IMR-90 (cell line): Measurements from ENCODE around the gene DDA1. TPM values are rescaled to one million over a fixed set of nuclear protein-coding genes. Genes with fewer than 3 reads are reported as not detected.

Experiments
- ATAC-seq: fragments of 200-7000 bp; cut with Tn5 transposase; 2 replicates; pipeline ENCODE4 v1.9.1; 2020; ENCODE audit warnings: low read depth, mild to moderate bottlenecking, moderate library complexity
- BruUV-seq: library from RNA; stranded (reverse); fragments of 400-500 nt; replicated peaks from 2 replicates; lab custom pipeline; 2021; lab: Mats Ljungman, UMichigan
- CTCF ChIA-PET: fragments of 300-600 bp; formaldehyde crosslinking; extraction: SDS; loops from one replicate; lab custom pipeline; 2021; ENCODE audit warnings: antibody characterized with exemption; lab: Yijun Ruan, JAX
- POLR2A ChIA-PET: fragments of 300-600 bp; sonication (Branson Sonifier 250); formaldehyde crosslinking; loops from one replicate; lab custom pipeline; 2022; ENCODE audit warnings: antibody characterized with exemption; ENCODE audit not compliant: unreplicated experiment; lab: Charles Lee
- DNase-seq: peaks from one replicate; pipeline ENCODE4 v3.0.0; 2013
- H2AFZ ChIP-seq: replicated peaks from 2 replicates; pipeline ENCODE3; 2013; ENCODE audit warnings: low read length, mild to moderate bottlenecking; ENCODE audit not compliant: poor library complexity
- H2AK5ac ChIP-seq: 2 replicates; pipeline ENCODE4 v1.6.1; 2013; ENCODE audit warnings: low read depth, low read length, inconsistent platforms
- H2AK9ac ChIP-seq: replicated peaks from 2 replicates; pipeline ENCODE3; 2013; ENCODE audit warnings: mild to moderate bottlenecking, low read depth, low read length, moderate library complexity; ENCODE audit not compliant: poor library complexity
- H2BK120ac ChIP-seq: 2 replicates; pipeline ENCODE4 v1.6.1; 2013; ENCODE audit warnings: low read depth, low read length, inconsistent platforms
- H2BK15ac ChIP-seq: 3 replicates; pipeline ENCODE4 v1.6.1; 2013; ENCODE audit warnings: low read depth, low read length, inconsistent platforms
- H2BK20ac ChIP-seq: 2 replicates; pipeline ENCODE4 v1.6.1; 2013; ENCODE audit warnings: low read depth, mild to moderate bottlenecking, inconsistent platforms, low read length, moderate library complexity
- H2BK5ac ChIP-seq: 2 replicates; pipeline ENCODE4 v1.6.1; 2013; ENCODE audit warnings: mild to moderate bottlenecking, low read depth, low read length, inconsistent platforms; ENCODE audit not compliant: poor library complexity, severe bottlenecking
- H3K14ac ChIP-seq: replicated peaks from 2 replicates; pipeline ENCODE4 v1.6.1; 2013; ENCODE audit warnings: low read depth, low read length, inconsistent platforms
- H3K18ac ChIP-seq: 2 replicates; pipeline ENCODE4 v1.6.1; 2013; ENCODE audit warnings: low read depth, low read length, control low read depth
- H3K23ac ChIP-seq: 2 replicates; pipeline ENCODE4 v1.6.1; 2013; ENCODE audit warnings: low read depth, low read length, inconsistent platforms
- H3K27ac ChIP-seq: 2 replicates; pipeline ENCODE4 v1.5.1; 2013; ENCODE audit warnings: mild to moderate bottlenecking, control low read depth, low read length; ENCODE audit not compliant: insufficient read depth
- H3K27me3 ChIP-seq: 2 replicates; pipeline ENCODE4 v1.6.1; 2013; ENCODE audit warnings: low read length; ENCODE audit not compliant: control insufficient read depth, insufficient read depth
- H3K36me3 ChIP-seq: 2 replicates; pipeline ENCODE4 v1.6.1; 2013; ENCODE audit warnings: low read length, mixed read lengths; ENCODE audit not compliant: control insufficient read depth, insufficient read depth
- H3K4ac ChIP-seq: 2 replicates; pipeline ENCODE4 v1.6.1; 2013; ENCODE audit warnings: low read depth, low read length, inconsistent platforms
- H3K4me1 ChIP-seq: 2 replicates; pipeline ENCODE4 v1.6.1; 2013; ENCODE audit warnings: low read length, mixed read lengths; ENCODE audit not compliant: control insufficient read depth, insufficient read depth
- H3K4me2 ChIP-seq: 2 replicates; pipeline ENCODE4 v1.6.1; 2013; ENCODE audit warnings: low read depth, mild to moderate bottlenecking, control low read depth, low read length, moderate library complexity
- H3K4me3 ChIP-seq: 2 replicates; pipeline ENCODE4 v1.5.1; 2013; ENCODE audit warnings: low read depth, mild to moderate bottlenecking, control low read depth, low read length, moderate library complexity; ENCODE audit not compliant: insufficient read depth
- H3K56ac ChIP-seq: 2 replicates; pipeline ENCODE4 v1.6.1; 2013; ENCODE audit warnings: low read length, inconsistent platforms; ENCODE audit not compliant: insufficient read depth; ENCODE audit errors: extremely low read depth
- H3K79me1 ChIP-seq, 2 experiments: 2 replicates each; pipeline ENCODE4 v1.6.1; 2013; ENCODE audit warnings: low read length in 2 of 2, inconsistent platforms in 1 of 2, low read depth in 1 of 2
- H3K9ac ChIP-seq: 2 replicates; pipeline ENCODE4 v1.6.1; 2013; ENCODE audit warnings: low read depth, low read length, control low read depth
- H3K9me1 ChIP-seq: 2 replicates; pipeline ENCODE4 v1.6.1; 2013; ENCODE audit warnings: low read length, inconsistent platforms; ENCODE audit not compliant: insufficient read depth
- H3K9me3 ChIP-seq: 2 replicates; pipeline ENCODE4 v1.6.1; 2013; ENCODE audit warnings: low read length; ENCODE audit not compliant: control insufficient read depth, insufficient read depth
- H4K20me1 ChIP-seq: 2 replicates; pipeline ENCODE4 v1.6.1; 2013; ENCODE audit warnings: low read length, inconsistent platforms; ENCODE audit not compliant: insufficient read depth
- H4K5ac ChIP-seq: 2 replicates; pipeline ENCODE4 v1.6.1; 2013; ENCODE audit warnings: mild to moderate bottlenecking, low read depth, low read length, control low read depth
- H4K8ac ChIP-seq, 2 experiments: 2 replicates each; pipeline ENCODE4 v1.6.1; 2013; ENCODE audit warnings: low read depth in 2 of 2, low read length in 2 of 2, control low read depth in 1 of 2, inconsistent platforms in 1 of 2
- H4K91ac ChIP-seq: 2 replicates; pipeline ENCODE4 v1.6.1; 2013; ENCODE audit warnings: low read depth, low read length, inconsistent platforms; ENCODE audit not compliant: insufficient read depth
- BHLHE40 ChIP-seq: fragments of 150-350 bp; IDR thresholded peaks from 2 replicates; pipeline ENCODE4 v1.6.1; 2016; ENCODE audit warnings: mild to moderate bottlenecking, low read depth, low read length
- CEBPB ChIP-seq: IDR thresholded peaks from 2 replicates; pipeline ENCODE4 v1.6.1; 2012; ENCODE audit warnings: low read depth, low read length, improper control_type of control experiment
- CHD1 ChIP-seq: IDR thresholded peaks from 2 replicates; pipeline ENCODE4 v1.6.1; 2012; ENCODE audit warnings: low read depth, low read length, improper control_type of control experiment
- FOS ChIP-seq: fragments of 150-350 bp; IDR thresholded peaks from 2 replicates; pipeline ENCODE4 v1.6.1; 2016; ENCODE audit warnings: low read depth, low read length
- MAFK ChIP-seq: IDR thresholded peaks from 2 replicates; pipeline ENCODE4 v1.6.1; 2012; ENCODE audit warnings: low read depth, low read length, improper control_type of control experiment
- MAZ ChIP-seq: IDR thresholded peaks from 2 replicates; pipeline ENCODE4 v1.6.1; 2012; ENCODE audit warnings: low read depth, mild to moderate bottlenecking, low read length, improper control_type of control experiment, moderate library complexity, borderline replicate concordance
- MXI1 ChIP-seq: IDR thresholded peaks from 2 replicates; pipeline ENCODE4 v1.6.1; 2012; ENCODE audit warnings: low read depth, mild to moderate bottlenecking, low read length, moderate library complexity, borderline replicate concordance
- NFE2L2 ChIP-seq: fragments of 150-350 bp; IDR thresholded peaks from 2 replicates; pipeline ENCODE4 v1.6.1; 2016; ENCODE audit warnings: low read depth, mild to moderate bottlenecking, low read length
- POLR2A ChIP-seq: IDR thresholded peaks from 2 replicates; pipeline ENCODE4 v1.6.1; 2012; ENCODE audit warnings: mild to moderate bottlenecking, low read depth, low read length
- RAD21 ChIP-seq: IDR thresholded peaks from 2 replicates; pipeline ENCODE4 v1.6.1; 2012; ENCODE audit warnings: low read length, improper control_type of control experiment
- RCOR1 ChIP-seq: IDR thresholded peaks from 2 replicates; pipeline ENCODE4 v1.6.1; 2012; ENCODE audit warnings: mild to moderate bottlenecking, low read length, improper control_type of control experiment; ENCODE audit not compliant: insufficient replicate concordance
- SMC3 ChIP-seq: fragments of 150-350 bp; IDR thresholded peaks from 2 replicates; pipeline ENCODE4 v1.6.1; 2016; ENCODE audit warnings: low read depth, mild to moderate bottlenecking, antibody characterized with exemption, low read length, moderate library complexity
- WGBS, 2 experiments: methylation state at CpG; one replicate each; pipeline versions ENCODE4 v1.1.5 to v1.1.7; 2013; ENCODE audit warnings: missing lambda C conversion rate in 2 of 2; ENCODE audit not compliant: insufficient read length in 1 of 2; ENCODE audit errors: extremely low coverage in 2 of 2; 5-methylcytosine and 5-hydroxymethylcytosine counted together
- dilution Hi-C: fragments of 300-500 bp; cut with HindIII; formaldehyde crosslinking; loops from one replicate; pipeline ENCODE4 v1.14.3; 2018; ENCODE audit warnings: low sequenced_read_pairs; ENCODE audit not compliant: unreplicated experiment
- in situ Hi-C: fragments of 300-500 bp; cut with MboI; formaldehyde crosslinking; loops from 3 replicates; pipeline ENCODE4 v1.14.3; 2019; ENCODE audit warnings: low sequenced_read_pairs, inconsistent platforms, mixed read lengths
- intact Hi-C: fragments of 100-400 bp; cut with micrococcal nuclease; formaldehyde crosslinking; loops from 2 replicates; pipeline ENCODE4 v1.10.0; 2022
- polyA plus RNA-seq, 3 experiments: library from polyadenylated mRNA; depleted of rRNA; stranded (reverse); fragments of >200 nt; gene quantifications; 2 replicates each; pipeline ENCODE4 v1.2.3, GENCODE V29; 2012; ENCODE audit warnings: low replicate concordance in 1 of 3
- total RNA-seq: library from RNA; depleted of rRNA; stranded (reverse); fragments of >200 nt; gene quantifications from 2 replicates; pipeline ENCODE4 v1.2.3, GENCODE V29; 2012
- TF ChIP-seq, protein P1 (sequence below): fragments of 150-350 bp; IDR thresholded peaks from 2 replicates; pipeline ENCODE4 v1.6.1; 2017; ENCODE audit warnings: mild to moderate bottlenecking, antibody characterized with exemption, low read length, low read depth
- TF ChIP-seq, protein P2 (sequence below): conservative IDR thresholded peaks from 2 replicates; pipeline ENCODE4 v1.5.1; 2012; ENCODE audit warnings: mild to moderate bottlenecking, low read depth, low read length, improper control_type of control experiment

The DDA1 gene
- total and polyA plus RNA-seq, 2 of the 4 experiments (the other 2 are of a cell fraction) = 33.7 to 87.2 TPM

DNA sequence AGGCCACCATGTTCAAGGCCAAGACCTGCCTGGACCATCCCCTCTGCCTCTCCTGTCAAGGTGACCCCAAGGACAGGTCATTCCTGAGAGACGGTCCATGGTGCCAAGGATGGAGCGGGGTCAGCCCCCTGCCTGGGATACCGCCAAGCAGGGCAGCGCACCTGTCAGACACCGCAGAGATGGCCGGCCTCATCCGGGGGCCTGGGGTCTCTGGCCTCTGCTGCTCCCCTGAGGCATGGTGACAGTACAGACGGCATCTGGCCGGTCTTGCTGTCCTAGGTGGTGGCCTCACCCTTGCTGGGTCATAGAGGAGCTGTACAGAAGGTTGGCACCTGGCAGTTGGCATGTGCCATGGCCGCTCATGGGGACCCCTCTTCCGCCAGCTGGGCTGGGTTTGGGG, 11.1 kb downstream of the DDA1 start:
- POLR2A ChIA-PET = no interaction called here
- dilution Hi-C loops = no loop called here
- CTCF ChIA-PET = no interaction called here

More for the DNA sequence above, 11.1 kb downstream of the DDA1 start:
- H3K9ac ChIP-seq = no peak overlapping the region
- H2BK120ac ChIP-seq = no peak overlapping the region
- no peak overlapping the region for H2BK15ac ChIP-seq
- no peak overlapping the region for H3K18ac ChIP-seq
- H2BK5ac ChIP-seq = no peak overlapping the region
- peaks cover 6 to 16% of the 10 kb centered on the region in 2 experiments for H3K79me1 ChIP-seq
- H3K4ac ChIP-seq = no peak overlapping the region
- H4K91ac ChIP-seq = no peak overlapping the region
- no peak overlapping the region for H4K8ac ChIP-seq
- H3K14ac ChIP-seq = no peak overlapping the region
- H3K9me3 ChIP-seq = no peaks in the 10 kb centered on the region
- H3K27me3 ChIP-seq = no peaks in the 10 kb centered on the region
- in situ Hi-C loops = no loop called here
- H4K20me1 ChIP-seq = peaks cover 8% of the 10 kb centered on the region; the same call in 1 of the 2 replicates
- H3K4me3 ChIP-seq = no peak overlapping the region
- peaks cover 50% of the 10 kb centered on the region for H3K36me3 ChIP-seq
- no peak overlapping the region for H3K23ac ChIP-seq
- 78% methylated on average over 8 of the region's 11 CpGs; no CpG with 5 or more reads in 1 of the 2 experiments for WGBS, 2 experiments
- no peak overlapping the region for H2AK9ac ChIP-seq
- ATAC-seq (no peak), DNase-seq (no peak)
- H3K9me1 ChIP-seq = no peaks in the 10 kb centered on the region
- no peak overlapping the region for H4K5ac ChIP-seq
- no peak overlapping the region for H2AK5ac ChIP-seq
- no peak overlapping the region for H2AFZ ChIP-seq
- H3K4me1 ChIP-seq = no peaks in the 10 kb centered on the region
- no TSS peak for BruUV-seq
- H2BK20ac ChIP-seq = no peak overlapping the region
- no peak overlapping the region for H3K27ac ChIP-seq
- H3K4me2 ChIP-seq = no peak overlapping the region
- TF ChIP-seq BHLHE40 (no peak), POLR2A (no peak), CEBPB (no peak), RCOR1 (no peak), RAD21 (no peak), NFE2L2 (no peak), FOS (no peak), SMC3 (no peak), MAFK (no peak), MAZ (no peak), MXI1 (no peak), CHD1 (no peak)
- TF ChIP-seq, protein P1, sequence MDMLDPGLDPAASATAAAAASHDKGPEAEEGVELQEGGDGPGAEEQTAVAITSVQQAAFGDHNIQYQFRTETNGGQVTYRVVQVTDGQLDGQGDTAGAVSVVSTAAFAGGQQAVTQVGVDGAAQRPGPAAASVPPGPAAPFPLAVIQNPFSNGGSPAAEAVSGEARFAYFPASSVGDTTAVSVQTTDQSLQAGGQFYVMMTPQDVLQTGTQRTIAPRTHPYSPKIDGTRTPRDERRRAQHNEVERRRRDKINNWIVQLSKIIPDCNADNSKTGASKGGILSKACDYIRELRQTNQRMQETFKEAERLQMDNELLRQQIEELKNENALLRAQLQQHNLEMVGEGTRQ = no peak
- TF ChIP-seq, protein P2, sequence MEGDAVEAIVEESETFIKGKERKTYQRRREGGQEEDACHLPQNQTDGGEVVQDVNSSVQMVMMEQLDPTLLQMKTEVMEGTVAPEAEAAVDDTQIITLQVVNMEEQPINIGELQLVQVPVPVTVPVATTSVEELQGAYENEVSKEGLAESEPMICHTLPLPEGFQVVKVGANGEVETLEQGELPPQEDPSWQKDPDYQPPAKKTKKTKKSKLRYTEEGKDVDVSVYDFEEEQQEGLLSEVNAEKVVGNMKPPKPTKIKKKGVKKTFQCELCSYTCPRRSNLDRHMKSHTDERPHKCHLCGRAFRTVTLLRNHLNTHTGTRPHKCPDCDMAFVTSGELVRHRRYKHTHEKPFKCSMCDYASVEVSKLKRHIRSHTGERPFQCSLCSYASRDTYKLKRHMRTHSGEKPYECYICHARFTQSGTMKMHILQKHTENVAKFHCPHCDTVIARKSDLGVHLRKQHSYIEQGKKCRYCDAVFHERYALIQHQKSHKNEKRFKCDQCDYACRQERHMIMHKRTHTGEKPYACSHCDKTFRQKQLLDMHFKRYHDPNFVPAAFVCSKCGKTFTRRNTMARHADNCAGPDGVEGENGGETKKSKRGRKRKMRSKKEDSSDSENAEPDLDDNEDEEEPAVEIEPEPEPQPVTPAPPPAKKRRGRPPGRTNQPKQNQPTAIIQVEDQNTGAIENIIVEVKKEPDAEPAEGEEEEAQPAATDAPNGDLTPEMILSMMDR = no peak
- intact Hi-C loops = no loop called here
- H3K56ac ChIP-seq = no peak overlapping the region
